ENCODE results near the gene GDPD3. TPM values are rescaled to one million over a fixed set of nuclear protein-coding genes. Genes with fewer than 3 reads are reported as not detected.
A peak's percentile ranks its signal among the peaks of the same experiment; 100 is the strongest.

The GDPD3 gene
- total and polyA plus RNA-seq, 2 of the 13 experiments (the other 11 are each of a cell fraction or from before 2014, with no cell fraction given), result 18.7 to 20.6 TPM

- no peak for TF ChIP-seq ZNF574 (CRISPR knock-in tag; IDR thresholded peaks at IDR 0.05)
- TF ChIP-seq, protein P1, sequence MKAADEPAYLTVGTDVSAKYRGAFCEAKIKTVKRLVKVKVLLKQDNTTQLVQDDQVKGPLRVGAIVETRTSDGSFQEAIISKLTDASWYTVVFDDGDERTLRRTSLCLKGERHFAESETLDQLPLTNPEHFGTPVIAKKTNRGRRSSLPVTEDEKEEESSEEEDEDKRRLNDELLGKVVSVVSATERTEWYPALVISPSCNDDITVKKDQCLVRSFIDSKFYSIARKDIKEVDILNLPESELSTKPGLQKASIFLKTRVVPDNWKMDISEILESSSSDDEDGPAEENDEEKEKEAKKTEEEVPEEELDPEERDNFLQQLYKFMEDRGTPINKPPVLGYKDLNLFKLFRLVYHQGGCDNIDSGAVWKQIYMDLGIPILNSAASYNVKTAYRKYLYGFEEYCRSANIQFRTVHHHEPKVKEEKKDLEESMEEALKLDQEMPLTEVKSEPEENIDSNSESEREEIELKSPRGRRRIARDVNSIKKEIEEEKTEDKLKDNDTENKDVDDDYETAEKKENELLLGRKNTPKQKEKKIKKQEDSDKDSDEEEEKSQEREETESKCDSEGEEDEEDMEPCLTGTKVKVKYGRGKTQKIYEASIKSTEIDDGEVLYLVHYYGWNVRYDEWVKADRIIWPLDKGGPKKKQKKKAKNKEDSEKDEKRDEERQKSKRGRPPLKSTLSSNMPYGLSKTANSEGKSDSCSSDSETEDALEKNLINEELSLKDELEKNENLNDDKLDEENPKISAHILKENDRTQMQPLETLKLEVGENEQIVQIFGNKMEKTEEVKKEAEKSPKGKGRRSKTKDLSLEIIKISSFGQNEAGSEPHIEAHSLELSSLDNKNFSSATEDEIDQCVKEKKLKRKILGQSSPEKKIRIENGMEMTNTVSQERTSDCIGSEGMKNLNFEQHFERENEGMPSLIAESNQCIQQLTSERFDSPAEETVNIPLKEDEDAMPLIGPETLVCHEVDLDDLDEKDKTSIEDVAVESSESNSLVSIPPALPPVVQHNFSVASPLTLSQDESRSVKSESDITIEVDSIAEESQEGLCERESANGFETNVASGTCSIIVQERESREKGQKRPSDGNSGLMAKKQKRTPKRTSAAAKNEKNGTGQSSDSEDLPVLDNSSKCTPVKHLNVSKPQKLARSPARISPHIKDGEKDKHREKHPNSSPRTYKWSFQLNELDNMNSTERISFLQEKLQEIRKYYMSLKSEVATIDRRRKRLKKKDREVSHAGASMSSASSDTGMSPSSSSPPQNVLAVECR (CRISPR knock-in tag; IDR thresholded peaks at IDR 0.05; ENCODE audit: borderline replicate concordance), result no peak
- no peak for TF ChIP-seq MED8 (CRISPR knock-in tag; IDR thresholded peaks at IDR 0.05; ENCODE audit: insufficient replicate concordance)
These were observed 1.1 kb upstream of the GDPD3 start (continued) for GRCh38 chr16:30114411-30114810.

DNA sequence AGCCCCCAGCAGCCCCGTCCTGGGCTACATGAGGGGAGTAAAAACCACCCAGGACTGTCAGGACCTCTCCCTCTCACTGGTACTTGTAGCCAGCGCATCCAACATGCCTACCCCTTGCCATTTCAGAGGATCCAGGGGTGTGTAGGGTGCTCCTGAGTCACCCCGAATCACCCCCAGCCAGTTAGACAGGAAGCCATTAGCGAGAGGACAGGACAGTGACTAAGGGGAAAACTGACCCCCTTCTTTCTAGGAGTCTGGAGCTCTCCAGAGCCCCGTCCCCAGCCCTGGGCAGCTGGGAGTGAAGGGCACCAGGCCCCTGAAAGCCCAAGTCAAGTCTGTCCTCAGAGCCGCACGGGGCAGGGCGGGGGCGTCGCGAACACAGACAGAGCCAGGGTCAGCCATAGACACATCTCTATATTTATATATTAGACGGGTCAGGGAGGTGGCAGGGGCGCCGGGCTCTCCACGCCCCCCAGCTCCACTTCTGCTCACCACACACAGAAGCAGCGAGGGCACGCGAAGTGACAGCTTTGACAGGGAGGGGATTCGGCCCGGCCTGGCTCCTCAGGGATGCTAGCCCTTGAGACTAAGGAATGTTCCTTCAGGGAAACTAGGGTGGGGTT lies 485 bp upstream of the GDPD3 start:
- Histone ChIP-seq H3K36me3 (replicated peaks in 1 of 2; ENCODE audit: control insufficient read depth in 1 of 2, insufficient read depth in 2 of 2, low read length in 2 of 2) (peaks cover 9 to 16% of the 10 kb centered on the region in 2 experiments; a peak in 3 of 5 replicates), H3K27ac (ENCODE audit: extremely low read length, insufficient read depth, low read length) (peak overlapping the region; percentile 33), H3K4me1 (ENCODE audit: insufficient read depth, low read length) (peaks cover 30% of the 10 kb centered on the region), H3K79me2 (ENCODE audit: insufficient read depth, low read length) (no peaks in the 10 kb centered on the region), H3K4me3 (replicated peaks in 1 of 3; ENCODE audit: insufficient read depth in 1 of 3, low read depth in 2 of 3, low read length in 3 of 3) (no peak overlapping the region), H3K9me3 (ENCODE audit: low read length) (no peaks in the 10 kb centered on the region), H3K9ac (ENCODE audit: insufficient read depth, low read depth, low read length) (no peak overlapping the region), H2AFZ (ENCODE audit: low read length) (no peak overlapping the region), H3K27me3 (ENCODE audit: control insufficient read depth in 1 of 2, insufficient read depth in 2 of 2, low read length in 2 of 2) (no peaks in the 10 kb centered on the region), H3K4me2 (ENCODE audit: low read depth, low read length) (peak overlapping the region; percentile 87; the same call in 1 of the 2 replicates), H4K20me1 (ENCODE audit: insufficient read depth, low read length) (no peaks in the 10 kb centered on the region)
- POLR2A ChIA-PET, result interaction anchor here (1.1 to 3.4 kb wide), 2 partner anchors 11 to 70 kb away, joined by 4 to 28 read pairs; partner anchors contain the start of genes CORO1A and MAPK3
- CTCF ChIA-PET (ENCODE audit: low intra/inter-chr PET ratio, low total read pairs), result interaction anchor here (1.2 kb wide), 1 partner anchor 73 kb away, joined by 3 read pairs; no protein-coding TSS in a partner anchor
- no peak for FAIRE-seq
- no TSS peak for BruUV-seq (replicated peaks)
- ATAC-seq, result no peak; the same call in 2 of the 3 replicates
- DNase-seq (ENCODE audit: low spot score), result no peak
- in situ Hi-C loops (cut with HindIII; ENCODE audit: extremely low pct_ligation_motif_present, low pct_unique_long_range_greater_than_20kb), result no loop called here
- intact Hi-C loops (cut with micrococcal nuclease; ENCODE audit: unreplicated experiment), result no loop called here
- 94% methylated on average over 19 of the region's 20 CpGs for WGBS (ENCODE audit: low lambda C conversion rate)
- TF ChIP-seq ZBTB43 (CRISPR knock-in tag; conservative IDR thresholded peaks at IDR 0.05), result no peak
- TF ChIP-seq, protein P2, sequence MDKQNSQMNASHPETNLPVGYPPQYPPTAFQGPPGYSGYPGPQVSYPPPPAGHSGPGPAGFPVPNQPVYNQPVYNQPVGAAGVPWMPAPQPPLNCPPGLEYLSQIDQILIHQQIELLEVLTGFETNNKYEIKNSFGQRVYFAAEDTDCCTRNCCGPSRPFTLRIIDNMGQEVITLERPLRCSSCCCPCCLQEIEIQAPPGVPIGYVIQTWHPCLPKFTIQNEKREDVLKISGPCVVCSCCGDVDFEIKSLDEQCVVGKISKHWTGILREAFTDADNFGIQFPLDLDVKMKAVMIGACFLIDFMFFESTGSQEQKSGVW (CRISPR knock-in tag; IDR thresholded peaks at IDR 0.05; ENCODE audit: borderline replicate concordance), result no peak
- no peak for TF ChIP-seq STAT5B (CRISPR knock-in tag; IDR thresholded peaks at IDR 0.05)
- TF ChIP-seq ZNF841 (CRISPR knock-in tag; IDR thresholded peaks at IDR 0.05; ENCODE audit: borderline replicate concordance), result no peak
- TF ChIP-seq KDM2A (CRISPR knock-in tag; IDR thresholded peaks at IDR 0.05; ENCODE audit: borderline replicate concordance, low read depth), result peak; percentile 7; the same call in 1 of the 2 replicates
- TF ChIP-seq AKAP8 (CRISPR knock-in tag; IDR thresholded peaks at IDR 0.05), result 0 out of 2 replicates have a peak, but pooled peaks have one; percentile 0
- no peak for TF ChIP-seq SAP130 (CRISPR knock-in tag; IDR thresholded peaks at IDR 0.05; ENCODE audit: low read depth)
- no peak for TF ChIP-seq ZSCAN30 (CRISPR knock-in tag; IDR thresholded peaks at IDR 0.05)
- no peak for TF ChIP-seq HOXA5 (CRISPR knock-in tag; IDR thresholded peaks at IDR 0.05)

Measured in HepG2 (cell line).